ENCODE results near the gene KCNN1.

KCNN1 gene

DNA sequence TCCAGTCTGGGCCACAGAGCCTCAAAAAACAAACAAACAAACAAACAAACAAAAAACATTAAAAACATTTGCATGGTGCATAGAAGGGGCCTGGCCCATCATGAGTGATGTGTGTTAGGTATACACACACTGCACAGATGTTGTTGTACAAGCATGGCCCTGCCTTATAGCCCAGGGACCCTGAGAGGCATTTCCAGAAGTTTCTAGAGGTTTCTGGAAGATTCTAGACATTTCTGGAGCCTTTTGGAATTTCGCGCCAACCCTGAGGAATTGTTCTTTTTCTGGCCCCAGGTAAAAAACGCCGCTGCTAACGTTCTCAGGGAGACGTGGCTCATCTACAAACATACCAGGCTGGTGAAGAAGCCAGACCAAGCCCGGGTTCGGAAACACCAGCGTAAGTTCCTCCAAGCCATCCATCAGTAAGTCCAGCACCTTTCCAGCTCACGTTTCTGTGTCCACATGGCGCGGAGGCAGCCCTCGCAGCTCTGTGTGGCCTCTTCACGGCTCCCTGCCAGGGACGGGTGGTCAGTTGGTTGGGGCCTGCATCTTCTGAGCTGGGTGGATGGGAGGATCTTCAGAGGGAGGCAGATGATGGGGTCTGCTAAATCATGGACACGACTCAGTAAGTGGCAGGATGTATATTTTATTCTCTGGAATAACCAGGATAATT is 22.7 kb downstream of the KCNN1 start:
- no peak for DNase-seq (ENCODE audit: low read depth)
- no peak overlapping the region for H3K4me3 ChIP-seq (ENCODE audit: control insufficient read depth, low read depth, low read length)
- TF ChIP-seq, protein P1, sequence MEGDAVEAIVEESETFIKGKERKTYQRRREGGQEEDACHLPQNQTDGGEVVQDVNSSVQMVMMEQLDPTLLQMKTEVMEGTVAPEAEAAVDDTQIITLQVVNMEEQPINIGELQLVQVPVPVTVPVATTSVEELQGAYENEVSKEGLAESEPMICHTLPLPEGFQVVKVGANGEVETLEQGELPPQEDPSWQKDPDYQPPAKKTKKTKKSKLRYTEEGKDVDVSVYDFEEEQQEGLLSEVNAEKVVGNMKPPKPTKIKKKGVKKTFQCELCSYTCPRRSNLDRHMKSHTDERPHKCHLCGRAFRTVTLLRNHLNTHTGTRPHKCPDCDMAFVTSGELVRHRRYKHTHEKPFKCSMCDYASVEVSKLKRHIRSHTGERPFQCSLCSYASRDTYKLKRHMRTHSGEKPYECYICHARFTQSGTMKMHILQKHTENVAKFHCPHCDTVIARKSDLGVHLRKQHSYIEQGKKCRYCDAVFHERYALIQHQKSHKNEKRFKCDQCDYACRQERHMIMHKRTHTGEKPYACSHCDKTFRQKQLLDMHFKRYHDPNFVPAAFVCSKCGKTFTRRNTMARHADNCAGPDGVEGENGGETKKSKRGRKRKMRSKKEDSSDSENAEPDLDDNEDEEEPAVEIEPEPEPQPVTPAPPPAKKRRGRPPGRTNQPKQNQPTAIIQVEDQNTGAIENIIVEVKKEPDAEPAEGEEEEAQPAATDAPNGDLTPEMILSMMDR (IDR thresholded peaks at IDR 0.05; ENCODE audit: control insufficient read depth, insufficient read depth, low read depth, low read length, missing control alignments) = no peak

DNA sequence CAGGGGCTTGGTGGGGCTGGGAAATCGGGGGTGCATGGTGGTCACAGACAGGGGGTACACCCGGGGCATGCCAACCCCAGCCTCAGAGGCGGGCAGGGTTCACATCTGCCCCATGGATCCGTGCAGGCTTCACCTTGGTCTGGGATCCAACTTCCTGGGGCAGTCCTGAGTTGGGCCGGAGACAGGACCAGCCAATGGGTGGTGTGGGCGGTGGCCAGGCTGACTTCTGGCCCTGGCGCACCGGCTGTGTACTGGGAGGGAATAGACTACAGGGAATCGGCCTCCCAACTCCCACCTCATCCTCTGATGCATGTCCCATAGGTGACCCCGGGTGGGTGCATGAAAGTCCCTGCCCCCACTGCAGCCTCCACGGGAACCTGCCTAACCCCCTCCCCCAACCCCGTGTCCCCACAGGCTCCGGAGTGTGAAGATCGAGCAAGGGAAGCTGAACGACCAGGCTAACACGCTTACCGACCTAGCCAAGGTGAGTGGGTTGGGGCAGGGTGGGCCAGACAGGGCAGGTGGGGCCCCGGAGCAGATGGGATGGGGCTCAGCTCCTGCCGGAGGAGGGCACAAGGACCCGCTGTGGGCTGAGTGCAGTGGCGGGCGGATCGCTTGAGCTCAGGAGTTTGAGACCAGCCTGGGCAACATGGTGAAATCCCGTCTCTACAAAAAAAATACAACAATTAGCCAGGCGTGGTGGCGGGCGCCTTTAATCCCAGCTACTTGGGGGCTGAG is 26.3 kb downstream of the KCNN1 start:
- DNase-seq (ENCODE audit: low read depth) = no peak
- TF ChIP-seq, protein P1 (IDR thresholded peaks at IDR 0.05; ENCODE audit: control insufficient read depth, insufficient read depth, low read depth, low read length, missing control alignments) = no peak
- no peak overlapping the region for H3K4me3 ChIP-seq (ENCODE audit: control insufficient read depth, low read depth, low read length)

DNA sequence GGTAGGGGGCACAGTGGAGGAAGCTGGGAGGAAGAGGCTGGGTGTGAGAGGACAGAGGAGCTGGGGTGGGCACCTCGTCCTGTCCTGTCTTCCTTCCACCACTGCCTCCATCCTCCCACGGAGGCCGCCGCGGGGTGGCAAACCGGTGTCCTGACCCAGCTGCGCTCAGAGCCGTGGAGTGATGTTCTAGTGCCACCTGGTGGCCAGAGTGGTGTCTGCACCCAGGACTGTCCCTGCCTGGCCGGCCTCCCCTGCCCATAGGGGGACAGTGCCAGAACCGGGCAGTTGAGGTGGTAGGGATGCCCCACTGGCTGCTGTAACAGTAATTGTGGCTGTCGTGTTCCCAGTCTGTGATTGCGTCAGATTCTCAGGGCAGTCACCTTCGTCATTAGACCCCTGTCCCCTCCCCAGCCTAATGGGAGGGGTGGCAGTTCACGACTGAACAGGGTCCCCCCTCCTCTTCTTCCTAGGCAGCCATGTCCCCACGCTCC is 30.0 kb downstream of the KCNN1 start:
- no peak overlapping the region for H3K4me3 ChIP-seq (ENCODE audit: control insufficient read depth, low read depth, low read length)
- DNase-seq (ENCODE audit: low read depth) = no peak
- TF ChIP-seq, protein P1 (IDR thresholded peaks at IDR 0.05; ENCODE audit: control insufficient read depth, insufficient read depth, low read depth, low read length, missing control alignments) = peak; percentile 98

DNA sequence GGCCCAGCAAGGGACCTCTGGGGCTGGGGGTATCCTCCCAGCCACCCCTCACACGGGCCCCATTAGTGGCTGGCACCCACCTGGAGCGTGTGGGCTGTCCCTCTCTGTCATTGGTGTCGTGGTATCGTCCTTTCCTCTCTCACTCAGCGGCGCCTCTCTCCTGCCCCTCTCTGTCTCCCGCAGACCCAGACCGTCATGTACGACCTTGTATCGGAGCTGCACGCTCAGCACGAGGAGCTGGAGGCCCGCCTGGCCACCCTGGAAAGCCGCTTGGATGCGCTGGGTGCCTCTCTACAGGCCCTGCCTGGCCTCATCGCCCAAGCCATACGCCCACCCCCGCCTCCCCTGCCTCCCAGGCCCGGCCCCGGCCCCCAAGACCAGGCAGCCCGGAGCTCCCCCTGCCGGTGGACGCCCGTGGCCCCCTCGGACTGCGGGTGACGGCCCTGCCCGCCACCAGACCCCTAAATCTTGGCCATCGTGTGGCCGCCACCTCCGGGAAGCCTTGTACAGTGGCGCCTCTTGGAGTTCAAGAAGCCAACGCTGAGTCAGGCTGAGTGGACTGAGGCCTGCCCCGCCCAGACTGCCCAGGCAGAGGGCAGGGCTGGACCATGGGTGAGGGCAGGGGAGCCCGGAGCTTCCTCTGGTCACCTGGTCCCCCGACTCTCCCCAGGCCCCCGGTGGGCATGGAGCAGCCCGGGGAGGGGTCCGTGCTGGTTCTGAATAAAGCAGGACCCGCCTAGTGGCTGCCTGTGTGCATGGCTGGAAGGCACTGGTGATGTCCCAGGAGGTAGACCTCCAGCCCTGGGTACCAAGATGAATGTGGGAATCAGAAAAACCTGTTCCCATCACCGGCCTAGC is 31.3 kb downstream of the KCNN1 start:
- TF ChIP-seq, protein P1 (IDR thresholded peaks at IDR 0.05; ENCODE audit: control insufficient read depth, insufficient read depth, low read depth, low read length, missing control alignments) = peak; percentile 13
- DNase-seq (ENCODE audit: low read depth) = no peak
- no peak overlapping the region for H3K4me3 ChIP-seq (ENCODE audit: control insufficient read depth, low read depth, low read length)

DNA sequence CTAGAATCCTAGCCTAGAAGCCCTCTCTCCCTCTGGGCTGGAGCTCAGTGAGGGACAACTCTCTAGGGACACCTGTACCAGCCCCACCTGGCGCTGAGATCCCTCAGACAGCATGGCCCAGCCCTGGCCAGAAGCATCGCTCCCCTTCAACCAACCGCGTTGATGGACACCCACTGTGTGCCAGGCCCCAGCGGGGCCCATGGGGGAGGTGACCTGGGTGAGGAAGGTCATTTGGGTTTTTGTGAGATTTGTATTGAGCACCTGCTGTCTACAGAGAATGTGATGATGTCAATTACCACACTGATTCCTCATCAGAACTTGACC is 31.9 kb downstream of the KCNN1 start:
- H3K4me3 ChIP-seq (ENCODE audit: control insufficient read depth, low read depth, low read length) = no peak overlapping the region
- TF ChIP-seq, protein P1 (IDR thresholded peaks at IDR 0.05; ENCODE audit: control insufficient read depth, insufficient read depth, low read depth, low read length, missing control alignments) = no peak
- no peak for DNase-seq (ENCODE audit: low read depth)

DNA sequence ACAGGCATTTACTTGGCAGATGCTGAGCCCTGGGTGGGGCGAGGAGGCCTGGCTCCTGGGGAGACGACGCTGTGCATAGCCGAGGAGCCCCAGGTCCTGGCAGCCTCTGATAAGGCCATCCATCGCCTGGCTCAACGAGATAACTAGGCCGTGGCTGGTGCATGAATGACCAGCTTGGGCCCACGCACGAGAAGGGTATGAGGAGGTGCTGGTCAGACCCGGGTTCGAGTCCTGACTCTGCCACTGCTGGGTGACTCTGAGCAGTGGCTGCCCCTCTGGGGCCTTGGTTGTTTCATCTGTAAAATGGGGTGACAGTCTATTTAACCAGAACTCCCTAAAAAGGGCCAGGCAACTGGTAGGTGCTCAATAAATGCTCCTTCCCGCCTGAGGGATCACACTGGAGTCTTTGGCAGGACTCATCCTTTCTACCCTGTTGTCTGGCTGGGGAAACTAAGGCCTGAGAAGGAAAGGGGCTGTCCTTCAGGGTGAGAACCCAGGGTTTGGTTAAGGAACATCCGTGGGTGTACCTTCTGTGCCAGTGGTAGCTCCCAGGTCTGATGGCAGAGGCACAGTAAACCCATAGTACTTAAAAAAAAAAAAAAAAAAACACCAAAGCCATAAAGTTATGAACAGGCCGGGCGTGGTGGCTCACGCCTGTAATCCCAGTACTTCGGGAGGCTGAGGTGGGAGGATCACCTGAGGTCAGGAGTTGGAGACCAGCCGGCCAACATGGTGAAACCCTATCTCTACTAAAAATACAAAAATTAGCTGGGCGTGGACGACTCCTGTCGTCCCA is 33.0 kb downstream of the KCNN1 start:
- H3K4me3 ChIP-seq (ENCODE audit: control insufficient read depth, low read depth, low read length) = no peak overlapping the region
- no peak for DNase-seq (ENCODE audit: low read depth)
- TF ChIP-seq, protein P1 (IDR thresholded peaks at IDR 0.05; ENCODE audit: control insufficient read depth, insufficient read depth, low read depth, low read length, missing control alignments) = no peak

All from AG09309 (cell line).